GM18520 (cell line): Measurements from ENCODE around the gene CSPG4.
"Not testable (repeated sequence)": the region's sequence is repeated elsewhere in the genome, so short reads cannot be mapped to it uniquely, and the experiment has no call there.

Source experiments
- ATAC-seq: cut with Tn5 transposase; IDR thresholded peaks from one replicate; pipeline ENCODE4 v1.9.1; 2021; ENCODE audit not compliant: unreplicated experiment

The CSPG4 gene

GRCh38 chr15:75705854-75706681 lies 6.6 kb downstream of the CSPG4 start:
- no peak for ATAC-seq

GRCh38 chr15:75705375-75705774 lies 7.3 kb downstream of the CSPG4 start:
- ATAC-seq: not testable (repeated sequence)

GRCh38 chr15:75704618-75705017 lies 8.0 kb downstream of the CSPG4 start:
- ATAC-seq: no peak

- no peak for ATAC-seq
These were observed 8.4 kb downstream of the CSPG4 start for GRCh38 chr15:75704263-75704615.

GRCh38 chr15:75703440-75704262 lies 9.0 kb downstream of the CSPG4 start:
- ATAC-seq: not testable (repeated sequence)

GRCh38 chr15:75702436-75702835 lies 10.2 kb downstream of the CSPG4 start:
- ATAC-seq: no peak

GRCh38 chr15:75701071-75702003 lies 11.3 kb downstream of the CSPG4 start:
- ATAC-seq: not testable (repeated sequence)

GRCh38 chr15:75699961-75700874 lies 12.4 kb downstream of the CSPG4 start:
- not testable (repeated sequence) for ATAC-seq

- ATAC-seq: not testable (repeated sequence)
These were observed 13.1 kb downstream of the CSPG4 start for GRCh38 chr15:75699517-75699916.

- ATAC-seq: not testable (repeated sequence)
These were observed 14.5 kb downstream of the CSPG4 start for GRCh38 chr15:75697974-75698747.

- ATAC-seq: no peak
These were observed 15.1 kb downstream of the CSPG4 start for GRCh38 chr15:75697523-75697922.

GRCh38 chr15:75696854-75697259 lies 15.8 kb downstream of the CSPG4 start:
- no peak for ATAC-seq

- no peak for ATAC-seq
These were observed 16.3 kb downstream of the CSPG4 start for GRCh38 chr15:75696311-75696720.

- ATAC-seq: no peak
These were observed 16.9 kb downstream of the CSPG4 start for GRCh38 chr15:75695634-75696310.

- ATAC-seq: no peak
These were observed 17.4 kb downstream of the CSPG4 start for GRCh38 chr15:75695220-75695619.

- ATAC-seq: no peak
These were observed 18.1 kb downstream of the CSPG4 start for GRCh38 chr15:75694241-75695182.

- ATAC-seq: no peak
These were observed 19.0 kb downstream of the CSPG4 start for GRCh38 chr15:75693501-75694240.
